ENCODE results near the gene SRSF1. TPM values are rescaled to one million over a fixed set of nuclear protein-coding genes. Genes with fewer than 3 reads are reported as not detected.

Gene SRSF1
- total RNA-seq, 1 experiment from 2014 or later = 434 TPM

DNA sequence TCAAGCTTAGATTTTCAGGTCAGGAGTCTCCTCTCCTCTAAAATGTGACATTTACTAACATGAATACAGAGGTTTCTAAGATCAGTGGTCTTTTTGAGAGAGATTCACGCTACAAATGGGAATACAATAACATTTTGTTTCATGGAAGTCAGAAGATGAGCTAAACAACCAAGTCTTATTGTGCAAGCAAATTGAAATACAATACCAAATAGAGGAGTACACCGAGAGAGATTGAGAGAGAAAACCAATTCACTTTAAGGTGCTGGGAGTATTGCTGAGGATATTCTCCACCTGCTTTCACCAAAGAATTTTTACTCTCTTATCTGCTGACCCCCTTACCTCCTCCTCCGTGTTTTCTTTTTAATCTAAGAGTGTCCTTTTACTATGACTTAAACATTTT lies 30.5 kb downstream of the SRSF1 start:
- Histone ChIP-seq H3K9ac (ENCODE audit: low read length) (no peak overlapping the region), H3K9me3 (ENCODE audit: control insufficient read depth in 1 of 2, insufficient read depth in 1 of 2, low read depth in 1 of 2, low read length in 2 of 2) (no peaks in the 10 kb centered on the region), H4K20me1 (ENCODE audit: insufficient read depth) (no peaks in the 10 kb centered on the region), H3K4me3 (replicated peaks in 1 of 2; ENCODE audit: low read depth in 1 of 2, low read length in 2 of 2) (no peak overlapping the region), H3K9me2 (ENCODE audit: insufficient read depth) (no peaks in the 10 kb centered on the region), H3K27ac (ENCODE audit: low read depth, low read length) (no peak overlapping the region), H3K4me1 (ENCODE audit: control insufficient read depth in 1 of 2, insufficient read depth in 2 of 2, low read length in 2 of 2) (no peaks in the 10 kb centered on the region), H3K27me3 (ENCODE audit: insufficient read depth, low read length) (no peaks in the 10 kb centered on the region), H3K36me3 (ENCODE audit: control insufficient read depth in 1 of 2, insufficient read depth in 2 of 2, low read length in 2 of 2) (peaks cover 53 to 73% of the 10 kb centered on the region in 2 experiments), H3K4me2 (ENCODE audit: low read length) (no peak overlapping the region), H2AFZ (ENCODE audit: low read depth, low read length, poor library complexity, severe bottlenecking) (no peak overlapping the region), H3K79me2 (ENCODE audit: insufficient read depth, low read length) (peaks cover 25% of the 10 kb centered on the region)
- DNase-seq (ENCODE audit: low read depth, low spot score) = no peak
- ChIA-PET POLR2A (interaction anchor here (1.2 kb wide), 1 partner anchor 14 kb away, joined by 3 read pairs; no protein-coding TSS in a partner anchor), CTCF (no interaction called here), RAD21 (ENCODE audit: low non-redundant PET in 1 of 2, low total read pairs in 2 of 2, uncharacterized antibody in 2 of 2, unreplicated experiment in 2 of 2) (no interaction called here)
- ATAC-seq = no peak
- no peak for TF ChIP-seq RAD21 (IDR thresholded peaks at IDR 0.05; ENCODE audit: low read depth)
- no peak for TF ChIP-seq YY1 (IDR thresholded peaks at IDR 0.05; ENCODE audit: extremely low read depth, insufficient replicate concordance, low read depth, low read length)
- TF ChIP-seq, protein P1, sequence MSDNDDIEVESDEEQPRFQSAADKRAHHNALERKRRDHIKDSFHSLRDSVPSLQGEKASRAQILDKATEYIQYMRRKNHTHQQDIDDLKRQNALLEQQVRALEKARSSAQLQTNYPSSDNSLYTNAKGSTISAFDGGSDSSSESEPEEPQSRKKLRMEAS (IDR thresholded peaks at IDR 0.05) = no peak
- no peak for TF ChIP-seq SIN3A (IDR thresholded peaks at IDR 0.05; ENCODE audit: low read depth)
- TF ChIP-seq JUND (IDR thresholded peaks at IDR 0.05) = no peak
- no peak for TF ChIP-seq FOSL1 (IDR thresholded peaks at IDR 0.05; ENCODE audit: low read depth)
- TF ChIP-seq POLR2AphosphoS5 (IDR thresholded peaks at IDR 0.05; ENCODE audit: low read depth, low read length) = no peak
- TF ChIP-seq ZBTB33 (IDR thresholded peaks at IDR 0.05; ENCODE audit: extremely low read depth, insufficient replicate concordance, low read length) = no peak
- TF ChIP-seq, protein P2, sequence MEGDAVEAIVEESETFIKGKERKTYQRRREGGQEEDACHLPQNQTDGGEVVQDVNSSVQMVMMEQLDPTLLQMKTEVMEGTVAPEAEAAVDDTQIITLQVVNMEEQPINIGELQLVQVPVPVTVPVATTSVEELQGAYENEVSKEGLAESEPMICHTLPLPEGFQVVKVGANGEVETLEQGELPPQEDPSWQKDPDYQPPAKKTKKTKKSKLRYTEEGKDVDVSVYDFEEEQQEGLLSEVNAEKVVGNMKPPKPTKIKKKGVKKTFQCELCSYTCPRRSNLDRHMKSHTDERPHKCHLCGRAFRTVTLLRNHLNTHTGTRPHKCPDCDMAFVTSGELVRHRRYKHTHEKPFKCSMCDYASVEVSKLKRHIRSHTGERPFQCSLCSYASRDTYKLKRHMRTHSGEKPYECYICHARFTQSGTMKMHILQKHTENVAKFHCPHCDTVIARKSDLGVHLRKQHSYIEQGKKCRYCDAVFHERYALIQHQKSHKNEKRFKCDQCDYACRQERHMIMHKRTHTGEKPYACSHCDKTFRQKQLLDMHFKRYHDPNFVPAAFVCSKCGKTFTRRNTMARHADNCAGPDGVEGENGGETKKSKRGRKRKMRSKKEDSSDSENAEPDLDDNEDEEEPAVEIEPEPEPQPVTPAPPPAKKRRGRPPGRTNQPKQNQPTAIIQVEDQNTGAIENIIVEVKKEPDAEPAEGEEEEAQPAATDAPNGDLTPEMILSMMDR (IDR thresholded peaks at IDR 0.05 in 2 of 3, conservative IDR thresholded peaks at IDR 0.05 in 1 of 3; ENCODE audit: borderline replicate concordance in 1 of 3, insufficient read depth in 1 of 3, low read depth in 2 of 3, low read length in 2 of 3) = no peak
- no peak for TF ChIP-seq ZNF274 (IDR thresholded peaks at IDR 0.05; ENCODE audit: low read depth, low read length)
- TF ChIP-seq ZFX (IDR thresholded peaks at IDR 0.05) = no peak
- TF ChIP-seq TCF7L2 (IDR thresholded peaks at IDR 0.05; ENCODE audit: borderline replicate concordance, extremely low read depth, insufficient read depth, insufficient read length) = no peak
- TF ChIP-seq CBX3 (IDR thresholded peaks at IDR 0.05; ENCODE audit: low read depth) = no peak
- TF ChIP-seq, protein P3, sequence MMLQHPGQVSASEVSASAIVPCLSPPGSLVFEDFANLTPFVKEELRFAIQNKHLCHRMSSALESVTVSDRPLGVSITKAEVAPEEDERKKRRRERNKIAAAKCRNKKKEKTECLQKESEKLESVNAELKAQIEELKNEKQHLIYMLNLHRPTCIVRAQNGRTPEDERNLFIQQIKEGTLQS (IDR thresholded peaks at IDR 0.05) = no peak
- no peak for TF ChIP-seq SRF (IDR thresholded peaks at IDR 0.05; ENCODE audit: low read depth)
- TF ChIP-seq POLR2A (IDR thresholded peaks at IDR 0.05; ENCODE audit: borderline replicate concordance, extremely low read depth, insufficient read depth, insufficient read length) = no peak
- no peak for TF ChIP-seq CEBPB (IDR thresholded peaks at IDR 0.05; ENCODE audit: low read depth)
- BruUV-seq (replicated peaks) = no TSS peak
- intact Hi-C loops (cut with micrococcal nuclease) = no loop called here
